GM19467 (cell line): Measurements from ENCODE around the gene BDNF.
A peak's percentile ranks its signal among the peaks of the same experiment; 100 is the strongest.

Source experiments
- ATAC-seq: cut with Tn5 transposase; IDR thresholded peaks from one replicate; pipeline ENCODE4 v1.9.1; 2021; ENCODE audit warnings: mild to moderate bottlenecking, moderate library complexity; ENCODE audit not compliant: unreplicated experiment

BDNF gene

DNA sequence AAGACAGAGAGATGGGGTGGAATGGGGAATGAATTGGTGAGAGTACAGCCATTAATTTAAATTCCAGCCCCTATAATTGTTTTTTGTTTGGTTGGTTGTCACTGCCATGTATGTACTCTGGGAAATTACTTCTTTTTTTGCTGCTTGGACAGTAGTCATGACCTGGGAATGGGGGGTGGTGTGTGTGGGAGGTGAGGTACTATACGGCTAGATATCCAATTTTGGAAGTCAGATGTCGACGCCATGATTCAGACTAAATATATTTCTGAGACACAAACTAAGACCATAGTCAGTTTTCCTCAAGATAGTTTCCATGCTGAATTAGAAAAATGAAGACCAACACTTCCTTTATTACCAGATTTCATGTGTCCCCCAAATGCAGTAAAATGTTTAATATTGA is 7.4 kb upstream of the BDNF start:
- ATAC-seq = no peak

DNA sequence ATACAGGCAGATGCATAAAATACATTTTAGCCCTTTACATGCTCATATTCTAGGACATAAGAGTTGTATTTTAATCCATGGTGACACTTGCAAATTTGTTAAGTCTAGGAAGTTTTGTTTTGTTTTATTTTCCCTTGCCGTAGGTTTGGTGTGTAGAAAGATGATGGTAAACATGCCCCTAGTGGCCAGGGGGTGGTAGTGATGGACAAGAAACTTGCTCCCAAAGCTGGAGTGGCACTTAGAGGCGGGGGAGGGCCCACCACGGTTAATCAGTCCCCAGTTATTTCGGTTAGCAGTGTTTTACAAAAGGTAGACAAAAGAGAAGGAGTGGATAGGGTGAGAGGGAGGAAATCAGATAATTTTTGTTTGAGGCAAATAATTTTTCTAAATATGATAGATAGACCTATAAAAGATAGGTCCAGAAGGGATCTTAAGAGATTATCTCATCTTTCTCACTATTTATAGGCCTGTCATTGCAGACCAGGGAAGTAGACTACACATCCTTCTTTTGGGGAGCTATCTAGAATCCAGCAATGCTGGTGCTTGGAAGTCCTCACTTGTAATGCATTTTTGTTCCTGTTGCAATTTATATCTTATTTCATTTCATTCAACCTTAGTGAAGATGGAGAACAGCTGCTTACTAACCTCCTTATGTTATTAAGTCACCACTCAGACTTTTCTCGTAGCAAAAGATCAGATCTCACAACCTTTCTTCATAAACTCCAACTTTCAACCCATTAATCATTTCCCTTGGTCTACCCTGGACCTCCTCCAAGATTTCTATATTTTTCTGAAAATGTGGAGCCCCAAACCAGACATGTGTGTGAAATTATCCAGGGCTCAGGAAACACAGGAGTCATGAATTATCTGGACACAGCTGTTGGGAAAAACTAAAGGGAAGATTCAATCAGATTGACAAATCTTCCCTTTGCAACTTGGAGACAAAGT is 5.9 kb upstream of the BDNF start:
- peak; percentile 78 for ATAC-seq

DNA sequence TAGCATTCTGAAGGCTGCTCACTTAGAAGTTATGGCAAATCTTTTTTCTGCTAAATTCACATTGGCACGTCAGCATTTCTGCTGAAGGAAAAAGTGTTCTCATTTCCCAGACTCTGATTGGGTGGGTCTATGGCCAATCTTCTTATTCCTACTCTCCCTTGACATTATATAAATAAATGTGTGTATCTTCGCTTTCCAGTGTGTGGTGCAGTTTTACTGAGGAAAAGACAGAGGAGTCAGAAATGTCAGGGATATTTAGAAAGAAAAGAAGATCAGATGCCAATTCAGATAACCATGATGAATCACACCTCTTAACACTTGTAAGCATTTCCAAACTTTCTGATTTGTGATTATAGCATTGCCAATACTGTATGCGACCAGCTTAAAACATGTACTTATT is 3.2 kb upstream of the BDNF start:
- no peak for ATAC-seq

DNA sequence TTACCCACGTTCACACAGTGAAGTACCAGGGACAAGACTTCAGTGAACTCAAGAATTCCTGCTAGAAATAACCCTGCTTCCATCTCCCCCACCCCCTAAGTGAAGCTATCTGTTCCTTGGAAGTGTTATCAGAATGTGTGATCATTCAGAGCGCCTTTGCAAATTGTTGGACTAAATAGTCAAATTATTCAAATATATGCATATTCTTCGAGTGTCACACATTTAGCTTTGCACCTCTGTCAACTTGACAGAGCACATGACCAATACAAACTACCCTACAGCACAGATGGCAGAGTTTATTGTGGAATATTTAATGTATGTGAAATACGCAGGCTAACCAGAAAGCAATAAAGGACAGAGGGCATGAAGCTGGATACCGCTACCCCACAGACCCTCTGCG is 2.6 kb upstream of the BDNF start:
- no peak for ATAC-seq

DNA sequence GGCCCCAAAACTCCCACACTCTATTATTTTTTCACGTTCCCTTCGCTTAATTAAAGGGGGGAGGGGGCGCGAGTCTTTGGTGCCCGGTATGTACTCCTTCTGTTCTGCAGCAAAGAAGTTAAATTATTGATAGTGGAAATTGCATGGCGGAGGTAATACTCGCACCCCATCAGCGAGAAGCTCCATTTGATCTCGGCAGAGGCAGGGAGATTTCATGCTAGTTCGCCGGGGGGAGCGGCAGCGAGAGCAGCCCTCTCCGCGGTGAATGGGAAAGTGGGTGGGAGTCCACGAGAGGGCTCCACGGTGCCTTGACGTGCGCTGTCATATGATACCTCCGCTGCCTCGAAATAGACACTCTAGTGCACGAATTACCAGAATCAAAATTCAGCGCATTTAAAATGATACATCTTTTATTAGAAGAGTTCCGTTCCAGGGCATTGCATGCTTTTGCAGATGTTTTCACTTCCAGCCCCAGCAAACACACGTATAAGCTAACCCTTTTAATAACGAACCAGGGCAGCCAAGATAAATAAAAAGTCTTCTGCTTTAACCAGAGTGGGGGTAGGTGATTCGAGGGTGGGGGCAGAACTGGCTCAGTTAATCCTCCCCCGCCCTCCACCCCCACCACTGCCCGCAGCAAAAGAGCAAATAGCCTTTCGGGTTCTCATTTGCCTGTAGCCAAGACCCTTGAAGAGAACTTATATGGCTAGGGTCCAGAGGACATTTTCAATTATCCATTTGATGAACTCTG is 1.3 kb upstream of the BDNF start:
- no peak for ATAC-seq

DNA sequence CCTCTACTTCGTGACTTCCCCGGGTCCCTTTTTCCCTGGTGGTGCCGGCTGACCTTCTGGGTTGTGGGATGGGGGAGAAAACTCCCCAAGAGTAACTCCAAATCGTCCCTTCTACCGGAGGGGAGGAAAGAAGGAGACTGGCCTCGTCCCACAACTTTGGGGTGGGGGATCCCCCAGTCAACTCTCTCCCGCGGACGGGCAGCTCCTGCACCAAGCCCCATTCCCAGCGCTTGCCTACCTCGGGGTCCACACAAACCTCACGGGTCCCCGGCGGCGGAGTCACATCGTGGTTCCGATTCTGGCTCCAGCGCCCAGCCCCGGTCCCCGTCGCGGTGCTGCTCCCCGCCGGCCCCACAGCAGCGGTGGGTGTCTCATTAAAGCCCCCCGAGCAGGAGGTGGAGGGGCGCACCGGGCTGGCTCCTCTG is 317 bp downstream of the BDNF start:
- no peak for ATAC-seq

DNA sequence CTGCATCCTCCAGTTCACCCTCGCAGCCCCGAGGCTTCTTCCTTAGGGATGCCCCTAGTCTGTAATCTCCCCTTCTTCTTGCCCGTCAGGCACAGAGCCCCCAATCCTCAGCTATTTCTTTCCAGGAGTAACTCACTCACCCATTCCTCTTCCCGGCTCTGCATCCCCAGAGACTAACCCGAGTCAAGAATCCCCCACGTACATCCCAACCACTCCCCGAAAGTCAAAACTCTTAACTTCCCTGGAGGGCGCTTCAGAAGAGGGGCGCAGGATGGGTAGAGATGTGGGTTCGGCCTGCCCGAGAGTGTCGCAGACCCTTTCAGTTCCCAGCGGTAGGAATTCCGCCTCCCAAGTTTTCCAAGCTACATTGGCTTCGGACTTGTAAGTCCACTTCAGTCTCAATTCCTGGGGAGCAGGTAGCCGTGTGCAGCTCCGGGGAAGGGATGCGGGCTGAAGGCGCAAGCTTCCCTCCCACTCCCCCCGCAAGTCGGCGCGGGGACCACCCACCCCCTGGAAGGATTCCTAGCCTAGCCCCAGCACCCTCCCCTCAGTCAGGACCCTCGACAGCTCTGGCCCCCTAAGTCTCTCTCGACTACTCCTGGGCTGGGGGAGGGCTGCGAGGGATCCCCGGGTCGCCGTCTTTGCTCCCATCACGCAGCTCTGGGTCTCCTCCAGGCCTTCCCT is 871 bp downstream of the BDNF start:
- ATAC-seq = no peak

DNA sequence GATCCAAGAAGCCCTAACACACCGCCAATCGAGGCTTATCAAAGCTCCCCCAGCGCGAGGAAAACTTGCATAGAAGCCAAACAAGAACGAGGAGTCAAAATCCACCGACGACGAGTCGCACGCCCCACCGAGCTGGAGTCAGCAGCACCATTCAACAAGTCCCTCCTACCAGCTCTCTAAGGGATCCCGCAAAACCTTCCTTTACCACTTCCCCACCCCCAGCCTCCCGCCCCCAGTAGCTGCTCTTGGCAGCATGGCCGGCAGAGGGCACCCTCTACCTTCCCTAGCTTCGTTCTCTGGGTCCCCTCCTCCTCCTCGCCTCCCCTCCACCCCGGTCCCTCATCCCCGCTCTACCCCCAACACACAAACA is 1.4 kb downstream of the BDNF start:
- peak; percentile 72 for ATAC-seq

DNA sequence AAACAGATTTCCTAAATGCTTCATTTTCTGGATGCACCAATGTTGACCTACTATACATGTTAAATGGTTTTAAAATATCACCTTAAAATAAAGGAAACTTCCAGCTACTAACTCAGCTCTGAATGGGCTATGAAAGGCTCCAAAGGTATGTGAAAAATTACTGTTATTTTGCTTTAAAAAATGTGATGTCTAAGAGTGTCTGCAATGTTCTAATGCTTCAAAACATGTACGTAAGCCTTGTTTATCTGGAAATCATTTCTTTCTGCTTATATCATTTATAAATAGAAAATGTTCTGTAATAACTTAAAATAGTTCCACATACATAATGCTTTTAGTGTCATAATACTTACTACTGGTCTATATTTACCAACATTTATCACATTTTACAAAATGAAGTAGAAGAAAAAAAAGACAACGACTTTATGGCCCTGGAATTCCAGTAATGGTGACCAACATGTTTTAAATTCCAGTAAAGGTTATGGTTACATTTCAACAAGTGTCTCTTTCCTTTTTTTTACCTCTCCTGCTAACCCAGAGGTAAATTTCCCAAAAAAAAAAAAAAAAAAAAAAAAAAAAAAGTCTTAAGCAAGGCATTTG is 2.5 kb downstream of the BDNF start:
- ATAC-seq = no peak

DNA sequence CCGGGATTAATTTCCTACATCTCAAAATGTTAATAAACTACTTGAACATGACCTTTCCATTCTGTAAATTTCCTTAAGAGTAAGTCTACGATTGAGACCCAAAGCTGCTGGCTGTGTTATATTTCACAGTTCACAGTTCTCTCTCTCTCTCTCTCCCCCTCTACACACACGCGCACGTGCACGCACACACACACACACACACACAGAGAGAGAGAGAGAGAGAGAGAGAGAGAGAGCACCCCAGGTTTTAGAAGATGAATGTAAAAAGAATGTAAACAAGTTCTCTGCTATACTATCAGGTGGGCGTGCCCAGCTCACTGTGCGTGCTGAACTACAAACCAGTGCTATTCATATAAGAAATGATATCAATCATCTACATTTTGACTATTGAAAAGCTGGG is 3.3 kb downstream of the BDNF start:
- ATAC-seq = no peak

DNA sequence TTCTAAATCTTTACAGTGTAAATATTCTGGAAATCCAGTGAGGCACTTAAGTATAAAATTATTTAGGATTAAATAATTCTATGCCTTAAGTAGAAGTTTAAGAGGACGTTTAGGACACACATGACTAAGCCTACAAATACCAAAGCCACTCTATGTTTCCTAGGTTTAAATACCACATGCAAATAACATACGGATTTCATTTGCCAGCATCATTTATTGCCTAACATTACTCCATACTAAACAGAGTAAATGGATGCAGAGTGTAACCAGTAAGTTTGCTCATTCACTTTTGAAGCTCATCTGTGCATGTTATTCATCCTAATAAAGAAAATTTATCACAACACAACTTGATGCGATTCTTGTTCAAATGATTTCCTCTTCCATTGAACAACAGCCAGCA is 4.1 kb downstream of the BDNF start:
- no peak for ATAC-seq

DNA sequence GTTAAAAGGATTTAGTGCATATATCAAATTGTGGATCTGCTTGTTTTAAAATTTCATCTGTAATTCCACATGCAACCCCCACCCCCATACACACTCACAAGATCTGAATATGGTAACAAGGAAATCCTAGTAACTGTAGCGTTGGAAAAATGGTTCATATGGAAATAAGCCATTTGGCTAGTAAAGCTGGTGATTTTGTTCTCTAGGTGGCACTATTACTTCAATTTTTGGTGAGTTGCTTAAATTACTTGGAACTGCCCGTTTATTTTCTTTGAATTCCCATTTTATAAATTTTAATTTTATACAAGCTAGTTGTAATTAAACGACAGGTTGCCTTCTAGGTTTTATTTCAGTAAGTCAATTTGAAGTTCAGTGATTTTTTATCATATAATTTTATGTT is 5.3 kb downstream of the BDNF start:
- no peak for ATAC-seq

DNA sequence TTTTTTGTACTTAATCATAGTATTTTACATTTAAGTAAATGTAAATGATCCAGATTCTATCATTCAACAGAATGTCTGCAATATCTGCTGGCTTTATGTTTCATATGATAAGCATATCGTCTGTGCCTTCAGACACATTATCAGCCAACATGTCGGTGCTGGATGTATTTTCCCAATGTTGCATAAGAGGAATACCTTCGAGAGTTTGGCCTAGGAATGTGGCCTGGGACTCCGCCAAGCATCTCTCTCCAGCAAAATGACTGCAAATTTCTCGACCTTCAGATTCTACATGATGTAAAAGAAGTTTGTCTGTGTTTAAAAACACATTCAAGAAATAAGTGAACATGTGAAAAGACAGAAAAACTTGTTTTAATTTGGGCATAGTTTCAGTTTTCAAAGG is 6.9 kb downstream of the BDNF start:
- no peak for ATAC-seq

DNA sequence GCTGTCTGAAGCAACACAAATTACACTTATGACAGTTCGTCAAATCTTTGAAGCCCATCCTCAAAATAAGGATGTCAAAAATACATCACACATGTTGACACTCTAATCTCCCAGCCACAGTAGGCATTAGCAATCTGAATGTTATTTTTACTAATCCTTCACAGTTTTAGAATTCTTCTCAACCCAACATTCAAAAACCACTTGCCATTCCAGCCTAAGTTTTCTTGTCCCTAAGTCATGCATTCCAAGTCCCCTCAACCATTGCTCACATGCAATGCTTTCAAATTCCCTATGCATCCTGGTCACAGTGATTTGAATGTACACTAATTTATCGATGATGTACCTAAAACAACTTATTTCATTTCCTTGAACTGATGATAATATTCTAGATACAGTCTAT is 7.5 kb downstream of the BDNF start:
- no peak for ATAC-seq

DNA sequence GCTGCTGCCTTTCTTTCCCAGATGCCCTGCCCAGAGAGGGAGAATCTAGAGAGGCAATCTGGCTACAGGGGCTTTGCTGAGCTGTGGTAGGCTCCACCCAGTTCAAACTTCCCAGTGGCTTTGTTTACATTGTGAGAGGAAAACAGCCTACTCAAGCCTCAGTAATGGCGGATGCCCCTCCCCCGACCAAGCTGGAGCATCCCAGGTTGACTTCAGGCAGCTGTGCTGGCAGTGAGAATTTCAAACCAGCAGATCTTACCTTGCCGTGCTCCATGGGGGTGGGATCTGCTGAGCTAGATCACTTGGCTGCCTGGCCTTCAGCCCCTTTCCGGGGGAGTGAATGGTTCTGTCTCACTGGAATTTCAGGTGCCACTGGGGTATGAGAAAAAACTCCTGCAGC is 12.2 kb downstream of the BDNF start:
- no peak for ATAC-seq

DNA sequence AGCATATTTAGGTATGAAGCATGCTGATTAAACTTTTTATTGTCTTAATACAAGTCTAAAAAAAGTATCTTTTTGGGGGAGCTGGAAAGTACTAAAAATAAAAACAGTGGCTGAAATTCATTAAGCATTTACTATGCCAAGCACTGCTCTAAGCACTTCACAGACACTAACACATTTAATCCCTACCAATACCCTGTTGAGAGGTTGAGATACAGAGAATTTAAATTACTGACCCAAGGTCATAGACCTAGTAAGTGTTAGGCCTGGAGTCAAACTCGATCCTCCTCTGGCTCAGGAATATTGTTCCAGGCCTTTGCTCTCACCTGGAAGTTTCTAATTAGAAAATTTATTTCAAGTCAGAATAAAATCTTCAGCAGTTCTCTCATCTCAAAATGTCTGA is 18.6 kb downstream of the BDNF start:
- ATAC-seq = no peak

DNA sequence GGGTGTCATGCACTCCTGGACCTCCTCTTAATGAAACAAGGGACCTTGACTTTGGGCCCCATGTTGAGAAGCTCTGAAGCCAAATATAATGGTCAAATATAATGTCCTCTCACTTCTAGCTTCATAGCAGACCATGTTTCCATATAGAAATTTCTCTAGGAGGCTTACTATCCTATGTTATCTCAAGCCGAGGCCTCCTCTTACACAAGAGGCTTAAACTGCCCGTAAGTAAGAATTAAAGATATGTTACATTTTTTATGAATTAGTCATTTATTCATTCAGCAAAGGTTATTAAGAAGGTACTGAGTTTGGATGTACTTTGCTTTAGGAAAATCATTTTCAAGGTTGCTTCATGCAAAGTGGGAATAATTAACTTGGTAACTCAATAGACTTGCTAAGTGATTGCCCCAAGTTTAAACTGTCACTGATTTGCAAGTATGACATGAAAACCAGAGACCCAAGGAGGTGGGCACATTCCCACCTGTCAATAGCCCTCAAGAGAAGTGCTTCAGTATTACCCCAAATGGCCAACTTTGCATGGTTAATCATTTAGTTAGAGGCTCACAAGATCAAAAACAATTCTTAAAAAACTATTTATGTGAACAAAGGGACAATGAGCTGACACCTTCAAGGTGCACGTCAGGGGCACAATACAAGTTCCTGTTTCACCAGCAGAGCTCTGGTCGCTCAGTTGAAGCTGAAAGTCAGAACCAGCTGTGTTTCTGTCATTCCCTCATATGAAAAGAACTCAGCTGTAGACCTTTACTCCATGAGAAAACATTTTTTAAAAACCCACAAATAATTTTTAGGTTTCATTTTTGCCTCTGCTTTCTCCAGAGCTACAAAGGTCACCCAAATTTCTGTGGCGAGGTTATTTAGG is 20.9 kb downstream of the BDNF start:
- no peak for ATAC-seq

DNA sequence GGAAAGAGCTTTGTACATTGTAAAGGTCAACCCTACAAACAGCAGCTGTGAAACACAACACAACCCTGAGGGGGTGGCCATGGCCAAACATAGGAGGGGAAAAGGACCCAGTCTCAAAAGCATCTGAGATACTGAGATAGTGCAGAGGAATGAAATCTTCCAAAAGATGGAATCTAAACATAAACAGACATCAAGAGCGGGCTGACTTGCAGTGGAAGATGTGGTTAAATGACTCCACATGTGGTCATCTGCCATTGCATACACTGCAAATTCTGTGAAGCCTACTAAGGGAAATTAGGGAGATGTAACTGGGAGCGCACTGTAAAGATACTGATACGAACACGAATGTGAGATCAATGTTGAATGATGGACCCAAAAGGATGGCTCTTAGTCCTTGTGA is 22.0 kb downstream of the BDNF start:
- ATAC-seq = no peak

DNA sequence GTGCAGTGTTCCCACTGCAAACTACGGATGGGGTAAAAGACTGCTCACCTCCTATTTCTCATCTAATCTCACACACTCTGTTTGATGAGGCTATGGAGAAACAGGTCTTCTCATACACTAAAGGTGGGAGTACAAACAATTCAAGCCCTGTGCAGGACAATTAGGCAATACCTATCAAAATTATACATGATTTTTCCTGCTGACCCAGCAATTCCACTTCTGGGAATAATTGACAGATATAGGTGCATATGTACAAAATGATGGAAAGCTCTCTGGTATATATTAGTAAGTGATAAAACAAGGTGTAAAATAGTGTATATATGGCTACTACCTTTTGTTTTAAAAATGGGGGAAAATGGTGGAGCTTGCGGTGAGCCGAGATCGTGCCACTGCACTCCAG is 23.1 kb downstream of the BDNF start:
- no peak for ATAC-seq

DNA sequence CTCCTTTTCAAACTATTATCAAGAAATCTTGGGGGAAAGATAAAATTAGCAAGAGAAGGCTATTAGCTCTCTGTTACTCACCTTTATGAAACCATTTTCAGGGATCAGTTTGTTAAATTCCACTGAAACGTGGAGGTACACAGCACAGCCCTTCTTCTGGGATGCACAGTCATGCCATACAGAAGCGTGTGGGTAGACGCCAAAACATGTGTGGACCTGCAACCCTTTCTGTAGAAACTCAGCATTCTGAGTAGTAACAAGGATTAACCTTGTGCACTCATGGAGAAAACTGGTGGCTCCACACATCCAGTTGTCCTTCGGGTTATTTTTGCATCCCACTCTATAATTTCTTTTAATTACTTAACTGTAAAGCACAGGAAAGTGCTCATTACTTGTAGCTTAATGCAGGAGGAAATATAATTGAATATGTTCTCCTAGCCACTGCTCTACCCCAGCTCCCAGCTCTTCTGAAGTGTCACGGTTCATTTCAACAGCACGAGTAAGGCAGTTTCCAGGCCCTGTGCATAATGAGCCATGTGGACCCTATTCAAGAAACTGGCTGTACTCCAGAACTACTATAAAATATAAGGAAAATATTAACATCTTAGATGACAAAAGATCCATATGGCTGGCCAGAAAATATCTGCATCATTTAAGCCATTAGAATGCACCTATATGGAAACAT is 26.1 kb downstream of the BDNF start:
- ATAC-seq = no peak
